A549 (cell line): ENCODE results near the gene OR7A10. TPM values are rescaled to one million over a fixed set of nuclear protein-coding genes. Genes with fewer than 3 reads are reported as not detected.
A peak's percentile ranks its signal among the peaks of the same experiment; 100 is the strongest.
"Not testable (repeated sequence)": the region's sequence is repeated elsewhere in the genome, so short reads cannot be mapped to it uniquely, and the experiment has no call there.

Experiments used
- ATAC-seq, 2 experiments: fragments of 200-7000 bp in 1 of 2; fragments of >200 bp in 1 of 2; cut with Nextera tagmentation in 1 of 2; cut with Tn5 transposase in 1 of 2; 3 replicates each; pipeline versions ENCODE4 v1.8.0 to v1.9.1; 2018 to 2020; ENCODE audit warnings: mild to moderate bottlenecking in 1 of 2, moderate library complexity in 1 of 2
- CTCF ChIA-PET: fragments of 300-600 bp; sonication (Branson Sonifier 250); formaldehyde crosslinking; extraction: SDS; loops from one replicate; lab custom pipeline; 2021; ENCODE audit warnings: antibody characterized with exemption, inconsistent platforms; lab: Yijun Ruan, JAX
- POLR2A ChIA-PET: fragments of 350-600 bp; formaldehyde crosslinking; extraction: SDS; loops from one replicate; lab custom pipeline; 2021; ENCODE audit warnings: antibody characterized with exemption, inconsistent platforms; lab: Yijun Ruan, JAX
- DNase-seq, 2 experiments: peaks; one replicate each; pipeline versions ENCODE4 v3.0.0 to v3.0.0-alpha.2; 2011 to 2016; ENCODE audit warnings: low read depth in 1 of 2, low spot score in 1 of 2
- FAIRE-seq: peaks from 2 replicates; lab custom pipeline; 2011; peaks lifted over from hg19 to GRCh38; lab: Jason Lieb, UNC
- H3K27ac ChIP-seq, 2 experiments: fragments of >200 bp; sonication (Bioruptor Twin); formaldehyde crosslinking; 3 replicates each; pipeline ENCODE4 v1.5.1; 2016 to 2017
- H3K4me1 ChIP-seq: fragments of >200 bp; sonication (Bioruptor Twin); formaldehyde crosslinking; 3 replicates; pipeline ENCODE4 v1.6.1; 2016
- H3K4me2 ChIP-seq: fragments of >200 bp; sonication (Bioruptor Twin); formaldehyde crosslinking; 3 replicates; pipeline ENCODE4 v1.6.1; 2016
- H3K4me3 ChIP-seq: fragments of >200 bp; sonication (Bioruptor Twin); formaldehyde crosslinking; 3 replicates; pipeline ENCODE4 v1.5.1; 2016
- H3K9me3 ChIP-seq: fragments of >200 bp; sonication (Bioruptor Twin); formaldehyde crosslinking; 3 replicates; pipeline ENCODE4 v1.6.1; 2016
- CBX2 ChIP-seq: fragments of 200-600 bp; sonication (generic); IDR thresholded peaks from 2 replicates; pipeline ENCODE4 v1.6.1; 2016; ENCODE audit warnings: low read depth, mild to moderate bottlenecking, borderline replicate concordance
- CBX8 ChIP-seq: fragments of 200-600 bp; sonication (generic); IDR thresholded peaks from 2 replicates; pipeline ENCODE4 v1.6.1; 2016
- CHD2 ChIP-seq: fragments of 150-350 bp; IDR thresholded peaks from 2 replicates; pipeline ENCODE4 v1.6.1; 2014; ENCODE audit warnings: low read length; ENCODE audit not compliant: partially characterized antibody
- EHF ChIP-seq: fragments of 250-450 bp; sonication (Bioruptor Pico); IDR thresholded peaks from 2 replicates; pipeline ENCODE4 v1.5.0; 2020; ENCODE audit warnings: mild to moderate bottlenecking
- EHMT2 ChIP-seq: fragments of 200-600 bp; sonication (generic); IDR thresholded peaks from 2 replicates; pipeline ENCODE4 v1.6.1; 2016; ENCODE audit warnings: antibody characterized with exemption, low read depth, mild to moderate bottlenecking, moderate library complexity
- ELK1 ChIP-seq: fragments of 150-350 bp; IDR thresholded peaks from 2 replicates; pipeline ENCODE4 v1.6.1; 2014; ENCODE audit warnings: low read depth, mild to moderate bottlenecking, low read length
- EP300 ChIP-seq, 2 experiments: fragments of >200 bp; sonication (Bioruptor Twin); formaldehyde crosslinking; IDR thresholded peaks; 2 replicates in 1 of 2; 3 replicates in 1 of 2; pipeline ENCODE4 v1.6.1; 2016 to 2017
- FOXS1 ChIP-seq: fragments of 250-450 bp; sonication (Bioruptor Pico); IDR thresholded peaks from 2 replicates; pipeline ENCODE4 v1.5.0; 2020; ENCODE audit warnings: mild to moderate bottlenecking, moderate library complexity
- GATA3 ChIP-seq: IDR thresholded peaks from 2 replicates; pipeline ENCODE4 v1.6.1; 2012; ENCODE audit warnings: borderline replicate concordance
- HDAC2 ChIP-seq: fragments of 200-600 bp; sonication (generic); IDR thresholded peaks from 2 replicates; pipeline ENCODE4 v1.6.1; 2016
- HES2 ChIP-seq: fragments of >200 bp; sonication (Bioruptor Twin); formaldehyde crosslinking; IDR thresholded peaks from 2 replicates; pipeline ENCODE4 v1.6.1; 2016
- HEYL ChIP-seq: fragments of 250-450 bp; sonication (Bioruptor Pico); IDR thresholded peaks from 2 replicates; pipeline ENCODE4 v1.8.0; 2021; ENCODE audit warnings: mild to moderate bottlenecking, moderate library complexity
- HOXA7 ChIP-seq: fragments of 250-450 bp; sonication (Bioruptor Pico); IDR thresholded peaks from 2 replicates; pipeline ENCODE4 v1.5.0; 2020; ENCODE audit warnings: mild to moderate bottlenecking, moderate library complexity
- MAFK ChIP-seq: fragments of 450-650 bp; IDR thresholded peaks from 2 replicates; pipeline ENCODE4 v1.6.1; 2014; ENCODE audit not compliant: partially characterized antibody
- MYC ChIP-seq: IDR thresholded peaks from 2 replicates; pipeline ENCODE4 v1.6.1; 2012; ENCODE audit warnings: mild to moderate bottlenecking, inconsistent platforms, low read length, improper control_type of control experiment, borderline replicate concordance
- NFE2L2 ChIP-seq: fragments of 150-350 bp; conservative IDR thresholded peaks from 2 replicates; pipeline ENCODE4 v1.6.1; 2014; ENCODE audit warnings: low read length
- NR3C1 ChIP-seq: fragments of >200 bp; sonication (Bioruptor Twin); formaldehyde crosslinking; IDR thresholded peaks from 3 replicates; pipeline ENCODE4 v1.6.1; 2017
- PBX3 ChIP-seq: IDR thresholded peaks from 2 replicates; pipeline ENCODE4 v1.6.1; 2012
- POLR2AphosphoS2 ChIP-seq: conservative IDR thresholded peaks from 2 replicates; pipeline ENCODE4 v1.6.1; 2012; ENCODE audit warnings: low read length, improper control_type of control experiment, inconsistent platforms
- RARB ChIP-seq: fragments of 250-450 bp; sonication (Bioruptor Pico); IDR thresholded peaks from 2 replicates; pipeline ENCODE4 v1.8.0; 2021; ENCODE audit warnings: mild to moderate bottlenecking, moderate library complexity
- RNF2 ChIP-seq: fragments of 200-600 bp; sonication (generic); IDR thresholded peaks from 2 replicates; pipeline ENCODE4 v1.6.1; 2016; ENCODE audit warnings: low read depth, mild to moderate bottlenecking, antibody characterized with exemption, moderate library complexity, borderline replicate concordance
- TP53 ChIP-seq: fragments of 250-450 bp; sonication (Bioruptor Pico); IDR thresholded peaks from 2 replicates; pipeline ENCODE4 v1.5.0; 2021; ENCODE audit warnings: mild to moderate bottlenecking, moderate library complexity
- ZC3H11A ChIP-seq: fragments of 450-650 bp; IDR thresholded peaks from 2 replicates; pipeline ENCODE4 v1.6.1; 2014; ENCODE audit warnings: antibody characterized with exemption, mild to moderate bottlenecking
- ZNF302 ChIP-seq: fragments of 250-450 bp; sonication (Bioruptor Pico); IDR thresholded peaks from 2 replicates; pipeline ENCODE4 v1.9.0; 2021; ENCODE audit warnings: inconsistent platforms, mild to moderate bottlenecking, moderate library complexity
- WGBS: methylation state at CpG from one replicate; pipeline ENCODE4 v1.1.6; 2017; ENCODE audit errors: missing lambda C conversion rate; 5-methylcytosine and 5-hydroxymethylcytosine counted together
- polyA plus RNA-seq, 4 experiments: library from polyadenylated mRNA; depleted of rRNA in 3 of 4; stranded (reverse); fragments of >200 nt; fragmentation: RNase III in 1 of 4; extraction: RNeasy Plus Mini Kit Qiagen cat#74134 plus additional on column Dnase treatment in 1 of 4; gene quantifications; 2 replicates in 3 of 4; 3 replicates in 1 of 4; pipeline ENCODE4 v1.2.3, GENCODE V29; 2011 to 2017

OR7A10 gene
- polyA plus RNA-seq, 2 of the 4 experiments (the other 2 are of a cell fraction): not detected

- no peaks in the 10 kb centered on the region for H3K4me1 ChIP-seq
- 23% methylated on average over 5 of the region's 5 CpGs for WGBS
- ChIA-PET CTCF (interaction anchor here (1.9 kb wide), 1 partner anchor 13 kb away, joined by 12 read pairs; no protein-coding TSS in a partner anchor), POLR2A (no interaction called here)
- DNase-seq: no peak
- TF ChIP-seq PBX3 (no peak), EHMT2 (no peak), CBX8 (no peak), HES2 (no peak), POLR2AphosphoS2 (no peak), ELK1 (no peak), NFE2L2 (no peak), GATA3 (no peak), CHD2 (no peak), RARB (CRISPR knock-in tag) (no peak), HDAC2 (no peak), HOXA7 (CRISPR knock-in tag) (no peak), ZC3H11A (no peak), ZNF302 (no peak), CBX2 (no peak), EP300 (IDR thresholded peaks at IDR 0.05) (no peak), FOXS1 (no peak)
- no peak for ATAC-seq
- no peak overlapping the region for H3K4me3 ChIP-seq
- H3K9me3 ChIP-seq: no peaks in the 10 kb centered on the region
- no peak overlapping the region for H3K4me2 ChIP-seq
- FAIRE-seq: no peak
- no peak overlapping the region for H3K27ac ChIP-seq
Measured at GRCh38 chr19:14798760-14799159, 50.0 kb downstream of the OR7A10 start.

- ChIA-PET CTCF (interaction anchor here (2.6 kb wide), 1 partner anchor 10 kb away, joined by 16 read pairs; no protein-coding TSS in a partner anchor), POLR2A (no interaction called here)
- TF ChIP-seq NR3C1: no peak
- TF ChIP-seq TP53 (CRISPR knock-in tag): no peak
- no peak for TF ChIP-seq RNF2
- TF ChIP-seq MYC: no peak
- no peak overlapping the region for H3K4me2 ChIP-seq
- H3K4me1 ChIP-seq: no peaks in the 10 kb centered on the region
- no peak for FAIRE-seq
- WGBS: 62% methylated on average over 11 of the region's 11 CpGs
- no peak overlapping the region for H3K27ac ChIP-seq
- no peaks in the 10 kb centered on the region for H3K9me3 ChIP-seq
- no peak for ATAC-seq
- DNase-seq: no peak
- H3K4me3 ChIP-seq: no peak overlapping the region
Measured at GRCh38 chr19:14796021-14796420, 52.7 kb downstream of the OR7A10 start.

- TF ChIP-seq EHMT2 (no peak), MAFK (peak; percentile 65), HEYL (CRISPR knock-in tag) (no peak), EHF (no peak), TP53 (CRISPR knock-in tag) (no peak), FOXS1 (no peak)
- TF ChIP-seq, all 56 proteins: peak for 1
- no peak for DNase-seq
- CTCF ChIA-PET: interaction anchor here (2.6 kb wide), 1 partner anchor 9 kb away, joined by 16 read pairs; no protein-coding TSS in a partner anchor
Measured at GRCh38 chr19:14795078-14795721, 53.5 kb downstream of the OR7A10 start.

GRCh38 chr19:14792250-14792649 lies 56.5 kb downstream of the OR7A10 start:
- ATAC-seq, H3K4me2 ChIP-seq, H3K27ac ChIP-seq, FAIRE-seq, H3K4me1 ChIP-seq, H3K9me3 ChIP-seq, DNase-seq, H3K4me3 ChIP-seq, POLR2A ChIA-PET: not testable (repeated sequence)
- WGBS: 64% methylated on average over 6 of the region's 6 CpGs
- CTCF ChIA-PET: interaction anchor here (0.6 to 0.7 kb wide), 2 partner anchors 223 to 542 kb away, joined by 3 read pairs; no protein-coding TSS in a partner anchor

More at GRCh38 chr19:14795078-14795721, 53.5 kb downstream of the OR7A10 start:
- H3K4me2 ChIP-seq: no peak overlapping the region
- no peaks in the 10 kb centered on the region for H3K4me1 ChIP-seq
- POLR2A ChIA-PET: no interaction called here
- H3K9me3 ChIP-seq: no peaks in the 10 kb centered on the region
- 32% methylated on average over 5 of the region's 5 CpGs for WGBS
- no peak overlapping the region for H3K27ac ChIP-seq
- no peak overlapping the region for H3K4me3 ChIP-seq
- FAIRE-seq (no peak), ATAC-seq (no peak)
